Endothelial cell of umbilical vein (primary cell): ENCODE data around the gene TOR1AIP1. TPM values are rescaled to one million over a fixed set of nuclear protein-coding genes. Genes with fewer than 3 reads are reported as not detected.

Experiments used
- BruUV-seq: library from RNA; stranded (reverse); fragments of 400-500 nt; replicated peaks from 2 replicates; lab custom pipeline; 2021; lab: Mats Ljungman, UMichigan
- CTCF ChIA-PET: fragments of 300-600, 350-600 bp; sonication (Branson Sonifier 250); formaldehyde crosslinking; loops from one replicate; lab custom pipeline; 2021; ENCODE audit warnings: antibody characterized with exemption, inconsistent platforms; lab: Charles Lee
- POLR2A ChIA-PET: fragments of 300-600, 350-600 bp; sonication (Branson Sonifier 250); formaldehyde crosslinking; loops from one replicate; lab custom pipeline; 2021; ENCODE audit warnings: antibody characterized with exemption, inconsistent platforms; lab: Charles Lee
- DNase-seq: peaks from one replicate; pipeline ENCODE4 v3.0.0-alpha.2; 2011; ENCODE audit warnings: low read depth, low spot score
- FAIRE-seq: peaks from 2 replicates; lab custom pipeline; 2011; peaks lifted over from hg19 to GRCh38; lab: Jason Lieb, UNC
- H2AFZ ChIP-seq: 2 replicates; pipeline ENCODE4 v1.6.0; 2012; ENCODE audit warnings: low read depth, low read length, control low read depth, inconsistent platforms
- H3K27ac ChIP-seq: 2 replicates; pipeline ENCODE4 v1.5.1; 2011; ENCODE audit warnings: low read depth, mild to moderate bottlenecking, control low read depth, low read length, moderate library complexity; ENCODE audit not compliant: insufficient read depth
- H3K27me3 ChIP-seq, 2 experiments: 2 replicates each; pipeline versions ENCODE4 v1.6.0 to v1.6.1; 2011; ENCODE audit warnings: low read length in 2 of 2, mixed read lengths in 1 of 2; ENCODE audit not compliant: control insufficient read depth in 2 of 2, insufficient read depth in 2 of 2
- H3K36me3 ChIP-seq, 2 experiments: 2 replicates in 1 of 2; 3 replicates in 1 of 2; pipeline ENCODE4 v1.5.1; 2011; ENCODE audit warnings: low read length in 2 of 2, mild to moderate bottlenecking in 1 of 2, moderate library complexity in 1 of 2; ENCODE audit not compliant: control insufficient read depth in 2 of 2, insufficient read depth in 2 of 2; ENCODE audit errors: extremely low read depth in 1 of 2
- H3K4me1 ChIP-seq: 3 replicates; pipeline ENCODE4 v1.5.1; 2011; ENCODE audit warnings: mild to moderate bottlenecking, low read length; ENCODE audit not compliant: control insufficient read depth, insufficient read depth; ENCODE audit errors: extremely low read depth
- H3K4me2 ChIP-seq: 2 replicates; pipeline ENCODE4 v1.6.1; 2011; ENCODE audit warnings: low read length, control low read depth, mixed read lengths; ENCODE audit not compliant: insufficient read depth
- H3K4me3 ChIP-seq, 3 experiments: fragments of 200-600 bp in 1 of 3; sonication (generic), shearing (Covaris generic) in 1 of 3; replicated peaks in 1 of 3; 2 replicates each; pipeline ENCODE4 v1.5.1; 2011 to 2016; ENCODE audit warnings: control low read depth in 3 of 3, low read length in 3 of 3, mild to moderate bottlenecking in 2 of 3, inconsistent platforms in 1 of 3, low read depth in 1 of 3, moderate library complexity in 1 of 3; ENCODE audit not compliant: insufficient read depth in 1 of 3
- H3K79me2 ChIP-seq: 2 replicates; pipeline ENCODE4 v1.6.0; 2012; ENCODE audit warnings: low read length, inconsistent platforms; ENCODE audit not compliant: control insufficient read depth, insufficient read depth
- H3K9ac ChIP-seq: replicated peaks from 2 replicates; pipeline ENCODE3; 2011; ENCODE audit warnings: low read length, control low read depth; ENCODE audit not compliant: insufficient read depth; ENCODE audit errors: extremely low read depth
- H3K9me1 ChIP-seq: replicated peaks from 3 replicates; pipeline ENCODE4 v1.6.0; 2011; ENCODE audit warnings: mild to moderate bottlenecking, low read length; ENCODE audit not compliant: control insufficient read depth, insufficient read depth; ENCODE audit errors: extremely low read depth
- H3K9me3 ChIP-seq: replicated peaks from 2 replicates; pipeline ENCODE4 v1.5.1; 2012; ENCODE audit warnings: low read length, inconsistent platforms; ENCODE audit not compliant: control insufficient read depth, insufficient read depth
- H4K20me1 ChIP-seq: replicated peaks from 2 replicates; pipeline ENCODE3; 2011; ENCODE audit warnings: mild to moderate bottlenecking, low read length; ENCODE audit not compliant: control insufficient read depth, insufficient read depth; ENCODE audit errors: extremely low read depth
- EZH2 ChIP-seq: IDR thresholded peaks from 2 replicates; pipeline ENCODE4 v1.6.1; 2012; ENCODE audit warnings: borderline replicate concordance, low read depth, mild to moderate bottlenecking, moderate library complexity, low read length, inconsistent platforms; ENCODE audit not compliant: severe bottlenecking
- FOS ChIP-seq: IDR thresholded peaks from 2 replicates; pipeline ENCODE4 v1.6.1; 2011; ENCODE audit warnings: mild to moderate bottlenecking, low read length, moderate library complexity, borderline replicate concordance; ENCODE audit not compliant: insufficient read depth
- GATA2 ChIP-seq: IDR thresholded peaks from 2 replicates; pipeline ENCODE4 v1.7.0; 2011; ENCODE audit warnings: low read depth, mild to moderate bottlenecking, moderate library complexity, mixed read lengths, low read length; ENCODE audit not compliant: insufficient read length, insufficient read depth
- JUN ChIP-seq: IDR thresholded peaks from 2 replicates; pipeline ENCODE4 v1.6.1; 2011; ENCODE audit warnings: borderline replicate concordance, low read depth; ENCODE audit not compliant: insufficient read length, insufficient read depth
- MAX ChIP-seq: IDR thresholded peaks from 2 replicates; pipeline ENCODE4 v1.6.1; 2011; ENCODE audit not compliant: insufficient read depth, insufficient read length
- MYC ChIP-seq: IDR thresholded peaks from one replicate; pipeline ENCODE4 v1.6.1; 2011; ENCODE audit warnings: mild to moderate bottlenecking, low read depth, low read length
- POLR2A ChIP-seq: IDR thresholded peaks from 2 replicates; pipeline ENCODE4 v1.6.1; 2012; ENCODE audit warnings: low read depth, mild to moderate bottlenecking, control low read depth, low read length
- POLR2AphosphoS5 ChIP-seq: IDR thresholded peaks from 2 replicates; pipeline ENCODE4 v1.6.1; 2012; ENCODE audit warnings: low read depth, mild to moderate bottlenecking, control low read depth, low read length, moderate library complexity; ENCODE audit not compliant: insufficient read depth
- dilution Hi-C: fragments of 300-500 bp; cut with MboI; formaldehyde crosslinking; loops from one replicate; pipeline ENCODE4 v1.15.0; 2019; ENCODE audit warnings: low sequenced_read_pairs; ENCODE audit not compliant: extremely low pct_ligation_motif_present
- intact Hi-C: fragments of 100-400 bp; cut with micrococcal nuclease; formaldehyde crosslinking; loops from one replicate; pipeline ENCODE4 v1.10.0; 2022
- polyA plus RNA-seq, 4 experiments: library from polyadenylated mRNA; depleted of rRNA in 3 of 4; stranded (reverse) in 3 of 4; unstranded in 1 of 4; fragments of >200 nt; gene quantifications; 2 replicates each; pipeline versions ENCODE4 v1.2.1 to v1.2.3, GENCODE V29; 2011 to 2012; ENCODE audit warnings: missing spikeins in 1 of 4
- total RNA-seq: library from RNA; stranded (reverse); gene quantifications from 2 replicates; pipeline ENCODE4 v1.2.3, GENCODE V29; 2021
- TF ChIP-seq, protein P1 (sequence below), 2 donors: IDR thresholded peaks; 1 replicate in 1 of 2; 2 replicates in 1 of 2; pipeline ENCODE4 v1.5.1; 2011; ENCODE audit warnings: low read length in 2 of 2, mild to moderate bottlenecking in 2 of 2, moderate library complexity in 2 of 2, control low read depth in 1 of 2, inconsistent platforms in 1 of 2, low read depth in 1 of 2; ENCODE audit not compliant: insufficient read depth in 1 of 2; ENCODE audit errors: extremely low read depth in 1 of 2

The TOR1AIP1 gene
- total and polyA plus RNA-seq, 2 donors (not counting 3 experiments of a cell fraction or from before 2014, with no cell fraction given), result 12.0 to 28.8 TPM

- Histone ChIP-seq H3K36me3 (peaks cover 8% of the 10 kb centered on the region in 2 experiments), H3K27ac (no peak overlapping the region), H3K4me2 (no peak overlapping the region), H3K9ac (no peak overlapping the region), H3K9me1 (no peaks in the 10 kb centered on the region), H3K79me2 (peaks cover 82% of the 10 kb centered on the region), H3K4me1 (peaks cover 15% of the 10 kb centered on the region), H3K4me3 (no peak overlapping the region), H4K20me1 (peaks cover 7% of the 10 kb centered on the region), H2AFZ (no peak overlapping the region), H3K27me3 (no peaks in the 10 kb centered on the region), H3K9me3 (no peaks in the 10 kb centered on the region)
- FAIRE-seq (no peak), DNase-seq (no peak)
- CTCF ChIA-PET, result interaction anchor here (0.7 to 1.0 kb wide), 3 partner anchors 296 to 308 kb away, joined by 5 to 6 read pairs (median 6); no protein-coding TSS in a partner anchor
- TF ChIP-seq POLR2A (no peak), POLR2AphosphoS5 (no peak), EZH2 (no peak), GATA2 (no peak), MYC (no peak), FOS (no peak), MAX (no peak), JUN (no peak)
- TF ChIP-seq, protein P1, sequence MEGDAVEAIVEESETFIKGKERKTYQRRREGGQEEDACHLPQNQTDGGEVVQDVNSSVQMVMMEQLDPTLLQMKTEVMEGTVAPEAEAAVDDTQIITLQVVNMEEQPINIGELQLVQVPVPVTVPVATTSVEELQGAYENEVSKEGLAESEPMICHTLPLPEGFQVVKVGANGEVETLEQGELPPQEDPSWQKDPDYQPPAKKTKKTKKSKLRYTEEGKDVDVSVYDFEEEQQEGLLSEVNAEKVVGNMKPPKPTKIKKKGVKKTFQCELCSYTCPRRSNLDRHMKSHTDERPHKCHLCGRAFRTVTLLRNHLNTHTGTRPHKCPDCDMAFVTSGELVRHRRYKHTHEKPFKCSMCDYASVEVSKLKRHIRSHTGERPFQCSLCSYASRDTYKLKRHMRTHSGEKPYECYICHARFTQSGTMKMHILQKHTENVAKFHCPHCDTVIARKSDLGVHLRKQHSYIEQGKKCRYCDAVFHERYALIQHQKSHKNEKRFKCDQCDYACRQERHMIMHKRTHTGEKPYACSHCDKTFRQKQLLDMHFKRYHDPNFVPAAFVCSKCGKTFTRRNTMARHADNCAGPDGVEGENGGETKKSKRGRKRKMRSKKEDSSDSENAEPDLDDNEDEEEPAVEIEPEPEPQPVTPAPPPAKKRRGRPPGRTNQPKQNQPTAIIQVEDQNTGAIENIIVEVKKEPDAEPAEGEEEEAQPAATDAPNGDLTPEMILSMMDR (IDR thresholded peaks at IDR 0.05; ENCODE audit: extremely low read depth in 1 of 2, insufficient read depth in 1 of 2, low read depth in 1 of 2, low read length in 2 of 2), result no peak
- dilution Hi-C loops (no loop called here), intact Hi-C loops (no loop called here)
- POLR2A ChIA-PET, result no interaction called here
- no TSS peak for BruUV-seq
Observed at GRCh38 chr1:179872558-179872957, 9.5 kb upstream of the TOR1AIP1 start.
